DOHH2 (cell line): ENCODE results near the gene ENOX1.

Experiments
- H3F3A ChIP-seq: fragments of 200-600 bp; sonication (generic), shearing (Covaris generic); 2 replicates; pipeline ENCODE4 v1.6.0; 2016; ENCODE audit warnings: antibody characterized with exemption, mild to moderate bottlenecking; ENCODE audit not compliant: control insufficient read depth, insufficient read depth
- H3K27ac ChIP-seq: fragments of 200-600 bp; sonication (generic); 2 replicates; pipeline ENCODE4 v1.5.1; 2014; ENCODE audit warnings: low read depth, mild to moderate bottlenecking, low read length, moderate library complexity
- H3K27me3 ChIP-seq: fragments of 200-600 bp; sonication (generic); 2 replicates; pipeline ENCODE4 v1.6.1; 2014; ENCODE audit warnings: mild to moderate bottlenecking, low read length, mixed read lengths; ENCODE audit not compliant: control insufficient read depth
- H3K36me3 ChIP-seq: fragments of 200-600 bp; sonication (generic); 2 replicates; pipeline ENCODE4 v1.6.1; 2014; ENCODE audit warnings: mild to moderate bottlenecking, low read length, moderate library complexity, mixed read lengths; ENCODE audit not compliant: control insufficient read depth
- H3K4me1 ChIP-seq: fragments of 200-600 bp; sonication (generic); 2 replicates; pipeline ENCODE4 v1.6.1; 2014; ENCODE audit warnings: mild to moderate bottlenecking, low read length, mixed read lengths; ENCODE audit not compliant: control insufficient read depth
- H3K4me2 ChIP-seq: fragments of 200-600 bp; sonication (generic); 2 replicates; pipeline ENCODE4 v1.6.0; 2014; ENCODE audit warnings: mild to moderate bottlenecking, low read length, moderate library complexity
- H3K4me3 ChIP-seq: fragments of 200-600 bp; sonication (generic); 2 replicates; pipeline ENCODE4 v1.5.1; 2014; ENCODE audit warnings: mild to moderate bottlenecking, low read length, mixed read lengths
- H3K79me2 ChIP-seq: fragments of 200-600 bp; sonication (generic); 2 replicates; pipeline ENCODE4 v1.6.1; 2014; ENCODE audit warnings: mild to moderate bottlenecking, low read length, mixed read lengths; ENCODE audit not compliant: control insufficient read depth
- H3K9me2 ChIP-seq: fragments of 200-600 bp; sonication (generic); replicated peaks from 2 replicates; pipeline ENCODE4 v1.6.1; 2014; ENCODE audit warnings: mild to moderate bottlenecking, low read length, mixed read lengths; ENCODE audit not compliant: control insufficient read depth
- H3K9me3 ChIP-seq: fragments of 200-600 bp; sonication (generic); 2 replicates; pipeline ENCODE4 v1.6.1; 2014; ENCODE audit warnings: antibody characterized with exemption, low read length, mixed read lengths; ENCODE audit not compliant: control insufficient read depth, insufficient read depth
- H4K20me1 ChIP-seq: fragments of 200-600 bp; sonication (generic); 2 replicates; pipeline ENCODE4 v1.6.0; 2014; ENCODE audit warnings: low read depth, mild to moderate bottlenecking, antibody characterized with exemption, low read length, moderate library complexity; ENCODE audit not compliant: control insufficient read depth, insufficient read depth
- CTCF ChIP-seq: fragments of 200-600 bp; sonication (generic); IDR thresholded peaks from one replicate; pipeline ENCODE4 v1.5.1; 2014; ENCODE audit warnings: antibody characterized with exemption, mild to moderate bottlenecking, low read depth, low read length; ENCODE audit not compliant: poor library complexity, severe bottlenecking
- EZH2phosphoT487 ChIP-seq: fragments of 200-600 bp; sonication (generic); IDR thresholded peaks from 2 replicates; pipeline ENCODE4 v1.6.1; 2017; ENCODE audit warnings: borderline replicate concordance, mild to moderate bottlenecking, antibody characterized with exemption, low read length, moderate library complexity, mixed read lengths

ENOX1 gene

GRCh38 chr13:43260999-43261398 is 525.8 kb downstream of the ENOX1 start:
- Histone ChIP-seq H4K20me1 (no peaks in the 10 kb centered on the region), H3F3A (no peaks in the 10 kb centered on the region), H3K4me2 (no peak overlapping the region), H3K4me1 (no peaks in the 10 kb centered on the region), H3K9me3 (no peaks in the 10 kb centered on the region), H3K9me2 (no peaks in the 10 kb centered on the region; the same call in 1 of the 2 replicates), H3K79me2 (no peaks in the 10 kb centered on the region), H3K27ac (no peak overlapping the region), H3K4me3 (no peak overlapping the region), H3K27me3 (no peaks in the 10 kb centered on the region), H3K36me3 (no peaks in the 10 kb centered on the region)
- TF ChIP-seq CTCF, result no peak
- TF ChIP-seq EZH2phosphoT487, result no peak

GRCh38 chr13:43258771-43259170 is 528.0 kb downstream of the ENOX1 start:
- H3K9me2 ChIP-seq, result no peaks in the 10 kb centered on the region; the same call in 1 of the 2 replicates
- no peak overlapping the region for H3K4me3 ChIP-seq
- H3K9me3 ChIP-seq, result no peaks in the 10 kb centered on the region
- no peaks in the 10 kb centered on the region for H3K79me2 ChIP-seq
- H3K4me2 ChIP-seq, result no peak overlapping the region
- H3K27me3 ChIP-seq, result 0 out of 2 replicates have a peak, but pooled peaks cover 5% of the 10 kb centered on the region
- H4K20me1 ChIP-seq, result no peaks in the 10 kb centered on the region
- no peak overlapping the region for H3K27ac ChIP-seq
- H3F3A ChIP-seq, result no peaks in the 10 kb centered on the region
- no peaks in the 10 kb centered on the region for H3K4me1 ChIP-seq
- H3K36me3 ChIP-seq, result no peaks in the 10 kb centered on the region
- TF ChIP-seq EZH2phosphoT487, result no peak
- TF ChIP-seq CTCF, result no peak

- no peak overlapping the region for H3K4me2 ChIP-seq
- no peaks in the 10 kb centered on the region for H3K9me3 ChIP-seq
- no peak overlapping the region for H3K4me3 ChIP-seq
- 0 out of 2 replicates have a peak, but pooled peaks cover 5% of the 10 kb centered on the region for H3K27me3 ChIP-seq
- H3K4me1 ChIP-seq, result no peaks in the 10 kb centered on the region
- H3F3A ChIP-seq, result no peaks in the 10 kb centered on the region
- no peaks in the 10 kb centered on the region; the same call in 1 of the 2 replicates for H3K9me2 ChIP-seq
- H3K27ac ChIP-seq, result no peak overlapping the region
- H3K36me3 ChIP-seq, result no peaks in the 10 kb centered on the region
- no peaks in the 10 kb centered on the region for H3K79me2 ChIP-seq
- H4K20me1 ChIP-seq, result no peaks in the 10 kb centered on the region
- TF ChIP-seq EZH2phosphoT487 (no peak), CTCF (no peak)
These were observed 529.0 kb downstream of the ENOX1 start for GRCh38 chr13:43257765-43258164.

- Histone ChIP-seq H3K4me1 (no peaks in the 10 kb centered on the region), H4K20me1 (no peaks in the 10 kb centered on the region), H3K79me2 (no peaks in the 10 kb centered on the region), H3K4me2 (no peak overlapping the region), H3K27me3 (0 out of 2 replicates have a peak, but pooled peaks cover 5% of the 10 kb centered on the region), H3K36me3 (no peaks in the 10 kb centered on the region), H3K9me3 (no peaks in the 10 kb centered on the region), H3K27ac (no peak overlapping the region), H3F3A (no peaks in the 10 kb centered on the region), H3K4me3 (no peak overlapping the region), H3K9me2 (no peaks in the 10 kb centered on the region)
- TF ChIP-seq CTCF (no peak), EZH2phosphoT487 (no peak)
These were observed 534.8 kb downstream of the ENOX1 start for GRCh38 chr13:43251961-43252360.
